HG03439 (cell line): Measurements from ENCODE around the gene RELN.
"Not testable (repeated sequence)": the region's sequence is repeated elsewhere in the genome, so short reads cannot be mapped to it uniquely, and the experiment has no call there.

Experiments used
- ATAC-seq: cut with Tn5 transposase; IDR thresholded peaks from one replicate; pipeline ENCODE4 v1.9.1; 2021; ENCODE audit warnings: mild to moderate bottlenecking, moderate library complexity; ENCODE audit not compliant: unreplicated experiment

The RELN gene

GRCh38 chr7:103857435-103857834 lies 132.0 kb downstream of the RELN start:
- ATAC-seq, result no peak

DNA sequence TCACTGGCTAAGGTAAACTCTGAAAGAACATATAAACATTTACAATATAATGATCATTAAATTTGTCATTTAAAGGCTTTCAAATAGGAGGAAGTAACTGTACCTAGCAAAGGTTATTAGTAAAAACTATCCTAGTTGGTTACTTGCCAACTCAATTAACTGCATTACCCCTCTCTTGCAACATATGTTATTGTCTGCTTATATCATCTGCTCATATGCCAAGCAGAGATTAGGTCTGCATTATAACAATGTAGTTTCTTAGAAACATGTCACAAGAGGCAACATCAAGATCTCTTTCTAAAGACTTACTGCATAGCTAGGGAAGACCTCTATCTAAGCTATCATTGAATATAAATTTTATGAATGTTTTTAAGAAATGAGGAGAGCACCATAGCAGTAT lies 132.5 kb downstream of the RELN start:
- ATAC-seq, result no peak

DNA sequence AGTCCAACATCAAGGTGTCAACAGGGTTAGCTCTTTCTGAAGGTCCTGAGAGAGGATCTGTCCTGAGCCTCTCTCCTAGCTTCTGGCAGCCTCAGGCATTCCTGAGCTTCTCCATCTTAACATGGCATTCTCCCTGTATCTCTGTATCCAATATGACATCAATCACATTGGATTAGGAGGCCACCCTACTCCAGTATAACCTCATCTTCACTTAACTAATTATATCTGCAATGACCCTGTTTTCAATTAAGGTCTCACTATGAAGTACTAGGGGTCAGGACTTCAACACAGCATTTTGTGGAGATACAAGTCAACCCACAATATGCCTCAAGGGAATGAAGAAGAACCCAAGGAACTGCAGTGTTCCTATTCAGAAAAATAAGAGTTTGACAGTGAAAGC lies 133.8 kb downstream of the RELN start:
- no peak for ATAC-seq

DNA sequence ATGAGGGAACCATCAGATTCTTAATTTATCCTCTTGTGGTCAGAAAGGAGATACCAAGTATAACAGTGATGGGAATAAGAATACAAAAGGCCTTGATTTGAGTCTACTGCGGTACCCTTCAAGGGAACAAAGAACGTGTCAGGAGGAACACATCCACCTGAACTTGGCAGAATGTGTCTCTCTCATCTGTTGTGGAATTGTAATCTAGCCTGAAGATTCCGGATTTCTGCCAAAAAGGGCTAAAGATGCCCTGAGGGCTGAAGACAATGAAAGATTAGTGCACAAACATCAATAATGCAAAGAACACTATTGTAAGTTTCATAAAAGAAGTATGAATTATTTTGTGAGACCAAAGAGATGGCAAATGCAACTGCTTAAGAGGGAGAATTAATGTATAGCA lies 134.8 kb downstream of the RELN start:
- no peak for ATAC-seq

GRCh38 chr7:103851357-103851756 lies 138.1 kb downstream of the RELN start:
- ATAC-seq, result no peak

GRCh38 chr7:103843689-103844480 lies 145.6 kb downstream of the RELN start:
- ATAC-seq, result no peak

DNA sequence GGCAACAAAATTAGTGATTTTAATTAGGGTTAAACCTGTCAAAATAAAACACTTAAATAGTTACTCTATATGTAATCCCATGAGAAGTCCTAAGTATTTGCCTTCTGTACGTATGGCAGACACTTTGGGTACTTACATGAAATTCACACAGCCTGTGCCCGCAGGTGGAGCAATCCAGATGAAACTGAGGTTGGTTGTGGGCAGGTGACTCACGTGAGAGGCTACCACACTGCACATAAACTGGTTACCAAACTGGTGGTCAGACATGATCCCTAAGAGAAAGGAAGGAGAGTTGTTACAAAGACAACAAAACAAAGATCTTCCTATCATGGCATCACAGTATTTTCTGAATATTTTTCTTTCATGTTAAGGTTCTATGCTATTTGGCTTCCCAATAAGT lies 156.1 kb downstream of the RELN start:
- ATAC-seq, result no peak

DNA sequence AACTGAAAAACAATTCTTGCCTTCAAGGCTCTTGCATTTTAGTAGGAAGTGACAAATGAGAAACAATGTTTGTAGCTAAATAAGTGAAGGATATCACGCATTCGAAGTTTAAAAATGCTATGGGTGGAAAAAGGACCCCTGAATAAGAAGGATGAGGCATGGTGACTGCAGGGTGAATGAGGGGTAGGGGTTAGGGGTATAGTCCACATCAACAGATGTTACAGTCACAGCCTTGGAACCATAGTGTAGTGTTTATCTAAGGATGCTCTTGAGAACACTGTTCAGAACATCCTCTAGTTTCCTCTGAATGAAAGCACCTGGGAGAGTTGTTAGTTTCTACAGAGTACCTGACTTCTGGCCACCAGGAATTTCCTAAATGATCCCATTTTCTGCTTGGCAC lies 157.0 kb downstream of the RELN start:
- no peak for ATAC-seq

- ATAC-seq, result no peak
These were observed 165.2 kb downstream of the RELN start for GRCh38 chr7:103824251-103824650.

DNA sequence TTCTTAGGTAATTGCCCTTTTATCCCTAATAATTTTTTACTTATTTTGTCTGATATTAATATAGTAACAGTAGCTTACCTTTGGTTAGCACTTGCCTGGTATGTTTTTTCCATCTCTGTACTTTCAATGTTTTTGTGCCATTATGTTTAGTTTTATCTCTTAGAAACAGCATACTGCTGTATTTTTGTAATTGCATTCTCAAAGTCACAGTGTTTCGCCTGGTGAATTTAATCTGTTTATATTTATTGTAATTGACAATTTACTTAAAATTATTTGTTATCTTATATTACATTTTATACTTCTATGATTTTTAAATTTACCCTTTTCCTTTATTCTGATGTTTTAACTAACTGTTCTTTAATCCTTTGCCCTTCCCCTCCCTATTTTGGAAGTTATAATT lies 166.4 kb downstream of the RELN start:
- ATAC-seq, result no peak

DNA sequence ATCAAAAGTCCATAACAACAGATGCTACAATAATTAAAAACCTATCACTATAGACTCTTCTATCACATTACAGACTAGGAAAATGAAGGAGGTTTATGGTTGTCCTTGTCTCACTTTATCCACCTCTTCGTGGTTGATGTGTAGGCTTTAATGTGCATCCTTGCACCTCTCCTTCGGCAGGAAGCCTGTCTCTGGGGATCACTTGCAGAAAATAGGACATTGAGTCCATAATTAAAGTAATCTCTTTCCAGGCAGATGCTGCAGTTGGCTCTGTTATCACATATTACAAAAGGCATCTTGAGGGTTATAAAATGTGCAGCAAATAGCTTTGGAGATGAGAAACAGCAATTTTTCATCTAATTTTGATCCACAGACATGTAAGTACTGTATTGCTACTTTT lies 168.4 kb downstream of the RELN start:
- no peak for ATAC-seq

- ATAC-seq, result not testable (repeated sequence)
These were observed 173.5 kb downstream of the RELN start for GRCh38 chr7:103815972-103816371.

GRCh38 chr7:103813970-103814369 lies 175.5 kb downstream of the RELN start:
- ATAC-seq, result no peak

DNA sequence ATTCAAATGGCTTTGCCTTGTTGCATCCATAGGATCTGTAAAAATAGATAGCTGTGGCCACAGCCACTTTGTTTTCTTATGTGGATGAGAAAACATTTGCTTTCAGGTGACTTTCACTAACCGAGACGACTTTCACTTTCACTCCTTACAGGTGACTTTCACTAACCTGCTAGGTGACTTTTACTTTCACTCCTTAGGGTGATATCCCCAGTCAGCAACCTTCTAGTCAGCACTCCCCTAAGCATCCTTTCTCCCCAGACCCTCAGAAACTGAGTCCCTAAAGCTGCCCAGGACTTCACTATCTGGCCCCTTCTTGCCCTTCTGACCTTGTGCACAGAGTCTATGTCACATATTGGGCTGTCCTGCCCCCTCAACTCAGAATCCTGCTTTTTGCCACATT lies 177.5 kb downstream of the RELN start:
- ATAC-seq, result no peak

DNA sequence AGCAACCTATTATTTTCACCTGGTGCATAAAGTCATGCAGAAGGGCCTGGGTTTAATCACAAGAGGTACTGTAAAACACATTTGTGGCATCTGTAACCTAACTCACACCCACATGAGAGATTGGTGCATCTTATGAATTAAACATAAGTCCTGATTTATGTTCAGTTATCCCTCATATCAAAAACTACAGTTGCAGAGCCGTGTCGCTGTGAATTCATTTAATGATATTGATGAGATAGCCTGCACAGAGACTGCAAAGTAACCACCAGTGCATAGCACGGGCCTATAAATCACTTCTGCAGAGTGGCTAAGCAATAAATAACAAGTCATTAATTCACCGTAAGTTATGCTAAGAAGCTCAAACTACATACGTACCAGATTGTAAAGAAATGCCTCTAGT lies 178.2 kb downstream of the RELN start:
- ATAC-seq, result no peak

DNA sequence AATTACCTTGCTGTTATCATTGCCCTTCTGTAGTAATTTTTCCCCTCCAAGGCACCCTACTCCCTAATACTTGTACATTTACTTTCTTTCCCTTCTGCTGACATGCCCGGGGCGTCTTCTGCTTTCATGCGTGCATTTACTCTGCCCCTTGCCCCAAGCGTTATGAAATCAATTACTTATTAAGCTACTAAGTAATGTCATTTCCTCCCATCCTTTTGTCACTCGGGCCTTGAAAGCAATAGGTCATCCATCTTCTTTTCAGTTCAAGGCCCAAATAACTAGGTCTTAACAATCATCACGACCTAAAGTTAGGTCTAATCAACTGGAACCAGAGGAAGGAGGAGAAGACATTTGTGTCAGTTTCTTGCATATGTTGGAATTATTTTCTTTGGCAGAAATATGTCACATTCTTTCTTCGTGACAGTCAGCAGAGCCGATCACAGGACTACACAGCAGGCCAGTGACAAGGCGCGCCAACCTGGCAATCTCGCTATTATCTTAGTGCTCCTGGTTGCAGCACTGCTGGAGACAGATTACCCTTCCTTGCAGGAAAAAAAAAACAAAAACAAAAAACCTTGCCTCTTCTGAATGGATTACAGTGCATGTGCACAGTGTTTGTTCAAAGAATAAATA lies 179.2 kb downstream of the RELN start:
- ATAC-seq, result no peak

GRCh38 chr7:103809229-103809994 lies 180.0 kb downstream of the RELN start:
- no peak for ATAC-seq

- no peak for ATAC-seq
These were observed 184.1 kb downstream of the RELN start for GRCh38 chr7:103805346-103805745.

DNA sequence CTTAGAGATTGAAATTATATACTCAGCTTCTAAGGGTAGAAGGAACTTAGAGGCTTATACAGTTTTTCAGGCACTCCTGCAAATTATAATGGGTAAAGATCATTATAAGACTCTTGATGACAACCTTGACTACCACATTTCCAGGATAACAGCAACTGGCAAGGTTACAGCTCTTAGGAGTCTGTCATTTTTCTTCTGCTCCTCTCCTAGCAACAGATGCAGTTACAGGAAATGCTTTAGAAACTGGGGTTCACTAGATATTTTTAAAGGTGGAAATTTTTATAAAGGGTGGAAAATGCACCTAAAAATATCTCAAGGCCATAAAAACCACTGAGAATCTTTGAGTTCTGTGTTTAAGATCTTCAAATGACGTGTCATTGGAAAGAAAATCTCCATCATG lies 185.8 kb downstream of the RELN start:
- no peak for ATAC-seq

GRCh38 chr7:103799298-103799697 lies 190.2 kb downstream of the RELN start:
- no peak for ATAC-seq

GRCh38 chr7:103797647-103798307 lies 191.7 kb downstream of the RELN start:
- no peak for ATAC-seq
